Mesenchymal stem cell (in vitro differentiated cells and primary cell): ENCODE measurements around the gene NAA16.

Experiments
- DNase-seq: peaks from one replicate; pipeline ENCODE4 v3.0.0-alpha.2; 2013
- H2AFZ ChIP-seq: one replicate; pipeline ENCODE4 v1.6.1; 2013; ENCODE audit warnings: low read depth, mild to moderate bottlenecking, control low read depth, inconsistent platforms, low read length, moderate library complexity
- H2AK5ac ChIP-seq: 2 replicates; pipeline ENCODE4 v1.6.1; 2013; ENCODE audit warnings: low read length, moderate library complexity, mild to moderate bottlenecking, inconsistent platforms; ENCODE audit not compliant: severe bottlenecking
- H2BK120ac ChIP-seq: one replicate; pipeline ENCODE4 v1.6.1; 2013; ENCODE audit warnings: low read depth, mild to moderate bottlenecking, inconsistent platforms, low read length, moderate library complexity
- H2BK12ac ChIP-seq, 2 experiments: one replicate each; pipeline ENCODE4 v1.6.1; 2013; ENCODE audit warnings: inconsistent platforms in 2 of 2, low read length in 2 of 2, mild to moderate bottlenecking in 2 of 2, moderate library complexity in 2 of 2, control low read depth in 1 of 2
- H2BK15ac ChIP-seq: one replicate; pipeline ENCODE4 v1.6.1; 2013; ENCODE audit warnings: mild to moderate bottlenecking, low read depth, inconsistent platforms; ENCODE audit not compliant: poor library complexity, severe bottlenecking
- H2BK5ac ChIP-seq: 2 replicates; pipeline ENCODE4 v1.6.1; 2013; ENCODE audit warnings: low read depth, mild to moderate bottlenecking, low read length, control low read depth, inconsistent platforms; ENCODE audit not compliant: poor library complexity, severe bottlenecking
- H3K14ac ChIP-seq, 2 experiments: one replicate each; pipeline ENCODE4 v1.6.1; 2013; ENCODE audit warnings: inconsistent platforms in 2 of 2, low read length in 2 of 2, control low read depth in 1 of 2, mild to moderate bottlenecking in 1 of 2, moderate library complexity in 1 of 2
- H3K18ac ChIP-seq, 2 experiments: one replicate each; pipeline ENCODE4 v1.6.1; 2013; ENCODE audit warnings: inconsistent platforms in 2 of 2, low read length in 2 of 2, control low read depth in 1 of 2, low read depth in 1 of 2, mild to moderate bottlenecking in 1 of 2
- H3K23ac ChIP-seq, 2 experiments: one replicate each; pipeline ENCODE4 v1.6.1; 2013; ENCODE audit warnings: inconsistent platforms in 2 of 2, low read length in 2 of 2, mild to moderate bottlenecking in 2 of 2, moderate library complexity in 2 of 2, control low read depth in 1 of 2
- H3K27ac ChIP-seq: 2 replicates; pipeline ENCODE4 v1.5.1; 2013; ENCODE audit warnings: mild to moderate bottlenecking, moderate library complexity, low read length, control low read depth, inconsistent platforms; ENCODE audit not compliant: poor library complexity, severe bottlenecking
- H3K27me3 ChIP-seq, 2 experiments: 2 replicates each; pipeline versions ENCODE4 v1.6.1 to v1.7.0; 2013; ENCODE audit warnings: low read length in 2 of 2, mild to moderate bottlenecking in 2 of 2, moderate library complexity in 2 of 2, control low read depth in 1 of 2, inconsistent platforms in 1 of 2; ENCODE audit not compliant: control insufficient read depth in 1 of 2, insufficient read depth in 1 of 2
- H3K36me3 ChIP-seq, 2 experiments: 2 replicates each; pipeline versions ENCODE4 v1.6.1 to v1.7.0; 2013; ENCODE audit warnings: low read length in 2 of 2, control low read depth in 1 of 2, inconsistent platforms in 1 of 2, low read depth in 1 of 2, mild to moderate bottlenecking in 1 of 2; ENCODE audit not compliant: insufficient read depth in 2 of 2, control insufficient read depth in 1 of 2
- H3K4ac ChIP-seq, 2 experiments: one replicate each; pipeline ENCODE4 v1.6.1; 2013; ENCODE audit warnings: inconsistent platforms in 2 of 2, low read length in 2 of 2, mild to moderate bottlenecking in 2 of 2, moderate library complexity in 2 of 2, control low read depth in 1 of 2, low read depth in 1 of 2
- H3K4me1 ChIP-seq: 2 replicates; pipeline ENCODE4 v1.6.1; 2013; ENCODE audit warnings: low read depth, low read length, control low read depth; ENCODE audit not compliant: control insufficient read depth, insufficient read depth
- H3K4me2 ChIP-seq: 2 replicates; pipeline ENCODE4 v1.6.1; 2013; ENCODE audit warnings: low read length, mild to moderate bottlenecking, inconsistent platforms; ENCODE audit not compliant: poor library complexity, severe bottlenecking
- H3K4me3 ChIP-seq, 2 experiments: 2 replicates each; pipeline versions ENCODE4 v1.5.1 to v1.7.0; 2013; ENCODE audit warnings: low read length in 2 of 2, mild to moderate bottlenecking in 2 of 2, control low read depth in 1 of 2, low read depth in 1 of 2; ENCODE audit not compliant: insufficient read depth in 1 of 2
- H3K79me1 ChIP-seq: replicated peaks from 2 replicates; pipeline ENCODE4 v1.6.1; 2013; ENCODE audit warnings: mild to moderate bottlenecking, control low read depth, low read length, inconsistent platforms; ENCODE audit not compliant: poor library complexity, severe bottlenecking
- H3K9ac ChIP-seq: 2 replicates; pipeline ENCODE4 v1.7.0; 2013; ENCODE audit warnings: mild to moderate bottlenecking, low read length, moderate library complexity
- H3K9me3 ChIP-seq: 2 replicates; pipeline ENCODE4 v1.7.0; 2013; ENCODE audit warnings: mild to moderate bottlenecking, low read length; ENCODE audit not compliant: control insufficient read depth
- H4K8ac ChIP-seq: one replicate; pipeline ENCODE4 v1.6.1; 2013; ENCODE audit warnings: inconsistent platforms, mild to moderate bottlenecking, low read length, moderate library complexity
- H4K91ac ChIP-seq: one replicate; pipeline ENCODE4 v1.6.1; 2013; ENCODE audit warnings: mild to moderate bottlenecking, low read length, inconsistent platforms
- WGBS: methylation state at CpG from one replicate; pipeline ENCODE4 v1.1.7; 2013; ENCODE audit warnings: mixed read lengths; 5-methylcytosine and 5-hydroxymethylcytosine counted together

Gene NAA16

GRCh38 chr13:41271456-41272285 lies 39.4 kb upstream of the NAA16 start:
- Histone ChIP-seq H3K4me3 (no peak overlapping the region), H3K9ac (no peak overlapping the region), H2BK12ac (no peak overlapping the region), H3K27me3 (no peaks in the 10 kb centered on the region), H4K8ac (no peak overlapping the region), H3K23ac (no peak overlapping the region), H3K14ac (no peak overlapping the region), H4K91ac (no peak overlapping the region), H3K9me3 (peaks cover 14% of the 10 kb centered on the region), H2BK5ac (no peak overlapping the region), H3K4me2 (no peak overlapping the region), H3K79me1 (no peaks in the 10 kb centered on the region), H3K36me3 (no peaks in the 10 kb centered on the region), H3K27ac (no peak overlapping the region), H2AK5ac (no peak overlapping the region), H3K4me1 (no peaks in the 10 kb centered on the region), H2AFZ (no peak overlapping the region), H3K18ac (no peak overlapping the region), H2BK120ac (no peak overlapping the region), H2BK15ac (no peak overlapping the region), H3K4ac (no peak overlapping the region)
- 81% methylated on average over 6 of the region's 6 CpGs for WGBS
- no peak for DNase-seq

GRCh38 chr13:41273831-41274441 lies 37.1 kb upstream of the NAA16 start:
- Histone ChIP-seq H3K4me2 (no peak overlapping the region), H3K79me1 (no peaks in the 10 kb centered on the region), H3K4ac (no peak overlapping the region), H4K8ac (no peak overlapping the region), H2AFZ (no peak overlapping the region), H3K27ac (no peak overlapping the region), H3K4me1 (no peaks in the 10 kb centered on the region), H3K27me3 (no peaks in the 10 kb centered on the region), H4K91ac (no peak overlapping the region), H3K18ac (no peak overlapping the region), H3K4me3 (no peak overlapping the region), H3K14ac (no peak overlapping the region), H2BK5ac (no peak overlapping the region), H2AK5ac (no peak overlapping the region), H3K23ac (no peak overlapping the region), H3K9me3 (peaks cover 3% of the 10 kb centered on the region), H2BK120ac (no peak overlapping the region), H2BK15ac (no peak overlapping the region), H2BK12ac (no peak overlapping the region), H3K9ac (no peak overlapping the region), H3K36me3 (no peaks in the 10 kb centered on the region)
- no peak for DNase-seq
- 83% methylated on average over 3 of the region's 3 CpGs for WGBS

GRCh38 chr13:41274881-41275280 lies 36.2 kb upstream of the NAA16 start:
- no peak overlapping the region for H2BK5ac ChIP-seq
- 91% methylated on average over 9 of the region's 11 CpGs for WGBS
- no peak overlapping the region for H2AK5ac ChIP-seq
- no peak overlapping the region for H4K8ac ChIP-seq
- no peak overlapping the region for H3K23ac ChIP-seq
- H3K4ac ChIP-seq = no peak overlapping the region
- peaks cover 3% of the 10 kb centered on the region for H3K9me3 ChIP-seq
- H3K27me3 ChIP-seq = no peaks in the 10 kb centered on the region
- DNase-seq = no peak
- no peak overlapping the region for H2BK120ac ChIP-seq
- no peak overlapping the region for H3K4me2 ChIP-seq
- no peak overlapping the region for H3K27ac ChIP-seq
- no peak overlapping the region for H3K14ac ChIP-seq
- H3K18ac ChIP-seq = no peak overlapping the region
- no peak overlapping the region for H2BK12ac ChIP-seq
- H3K4me1 ChIP-seq = no peaks in the 10 kb centered on the region
- H3K9ac ChIP-seq = no peak overlapping the region
- H3K4me3 ChIP-seq = no peak overlapping the region
- no peak overlapping the region for H4K91ac ChIP-seq
- H3K36me3 ChIP-seq = no peaks in the 10 kb centered on the region
- H3K79me1 ChIP-seq = no peaks in the 10 kb centered on the region
- no peak overlapping the region for H2AFZ ChIP-seq
- no peak overlapping the region for H2BK15ac ChIP-seq

GRCh38 chr13:41276824-41277223 lies 34.2 kb upstream of the NAA16 start:
- Histone ChIP-seq H3K4ac (no peak overlapping the region), H3K9ac (no peak overlapping the region), H2BK120ac (no peak overlapping the region), H2BK15ac (no peak overlapping the region), H3K14ac (no peak overlapping the region), H3K4me3 (no peak overlapping the region), H3K27me3 (no peaks in the 10 kb centered on the region), H3K27ac (no peak overlapping the region), H2BK5ac (no peak overlapping the region), H2BK12ac (no peak overlapping the region), H3K9me3 (no peaks in the 10 kb centered on the region), H3K4me1 (no peaks in the 10 kb centered on the region), H4K8ac (no peak overlapping the region), H3K79me1 (no peaks in the 10 kb centered on the region), H4K91ac (no peak overlapping the region), H3K23ac (no peak overlapping the region), H2AK5ac (no peak overlapping the region), H2AFZ (no peak overlapping the region), H3K18ac (no peak overlapping the region), H3K4me2 (no peak overlapping the region), H3K36me3 (no peaks in the 10 kb centered on the region)
- no peak for DNase-seq
